Ishikawa (cell line): ENCODE measurements around the gene FBXO4.

Source experiments
- CEBPB ChIP-seq: IDR thresholded peaks from 2 replicates; pipeline ENCODE4 v1.6.1; 2012
- CREB1 ChIP-seq: IDR thresholded peaks from 2 replicates; pipeline ENCODE4 v1.6.1; 2012; ENCODE audit warnings: low read depth
- EGR1 ChIP-seq: IDR thresholded peaks from 2 replicates; pipeline ENCODE4 v1.6.1; 2012
- EP300 ChIP-seq: IDR thresholded peaks from 2 replicates; pipeline ENCODE4 v1.6.1; 2012; ENCODE audit warnings: borderline replicate concordance
- FOXM1 ChIP-seq: IDR thresholded peaks from 2 replicates; pipeline ENCODE4 v1.6.1; 2012; ENCODE audit warnings: low read depth, borderline replicate concordance
- NFIC ChIP-seq: IDR thresholded peaks from 2 replicates; pipeline ENCODE4 v1.6.1; 2012
- RAD21 ChIP-seq: IDR thresholded peaks from 2 replicates; pipeline ENCODE4 v1.6.1; 2012; ENCODE audit warnings: low read depth
- TAF1 ChIP-seq: IDR thresholded peaks from 2 replicates; pipeline ENCODE4 v1.6.1; 2012; ENCODE audit warnings: low read depth, mild to moderate bottlenecking
- TCF12 ChIP-seq: IDR thresholded peaks from 2 replicates; pipeline ENCODE4 v1.6.1; 2012; ENCODE audit warnings: low read depth
- TEAD4 ChIP-seq: IDR thresholded peaks from 2 replicates; pipeline ENCODE4 v1.6.1; 2012
- YY1 ChIP-seq: IDR thresholded peaks from 2 replicates; pipeline ENCODE4 v1.6.1; 2012; ENCODE audit warnings: low read depth
- ZBTB7A ChIP-seq: IDR thresholded peaks from 2 replicates; pipeline ENCODE4 v1.6.1; 2012; ENCODE audit warnings: low read depth
- TF ChIP-seq, protein P1 (sequence below): IDR thresholded peaks from 2 replicates; pipeline ENCODE4 v1.6.1; 2012
- TF ChIP-seq, protein P2 (sequence below): IDR thresholded peaks from 2 replicates; pipeline ENCODE4 v1.6.1; 2012
- TF ChIP-seq, protein P3 (sequence below): IDR thresholded peaks from 2 replicates; pipeline ENCODE4 v1.6.1; 2012; ENCODE audit warnings: low read depth, mild to moderate bottlenecking

Gene FBXO4, protein sequence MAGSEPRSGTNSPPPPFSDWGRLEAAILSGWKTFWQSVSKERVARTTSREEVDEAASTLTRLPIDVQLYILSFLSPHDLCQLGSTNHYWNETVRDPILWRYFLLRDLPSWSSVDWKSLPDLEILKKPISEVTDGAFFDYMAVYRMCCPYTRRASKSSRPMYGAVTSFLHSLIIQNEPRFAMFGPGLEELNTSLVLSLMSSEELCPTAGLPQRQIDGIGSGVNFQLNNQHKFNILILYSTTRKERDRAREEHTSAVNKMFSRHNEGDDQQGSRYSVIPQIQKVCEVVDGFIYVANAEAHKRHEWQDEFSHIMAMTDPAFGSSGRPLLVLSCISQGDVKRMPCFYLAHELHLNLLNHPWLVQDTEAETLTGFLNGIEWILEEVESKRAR

DNA sequence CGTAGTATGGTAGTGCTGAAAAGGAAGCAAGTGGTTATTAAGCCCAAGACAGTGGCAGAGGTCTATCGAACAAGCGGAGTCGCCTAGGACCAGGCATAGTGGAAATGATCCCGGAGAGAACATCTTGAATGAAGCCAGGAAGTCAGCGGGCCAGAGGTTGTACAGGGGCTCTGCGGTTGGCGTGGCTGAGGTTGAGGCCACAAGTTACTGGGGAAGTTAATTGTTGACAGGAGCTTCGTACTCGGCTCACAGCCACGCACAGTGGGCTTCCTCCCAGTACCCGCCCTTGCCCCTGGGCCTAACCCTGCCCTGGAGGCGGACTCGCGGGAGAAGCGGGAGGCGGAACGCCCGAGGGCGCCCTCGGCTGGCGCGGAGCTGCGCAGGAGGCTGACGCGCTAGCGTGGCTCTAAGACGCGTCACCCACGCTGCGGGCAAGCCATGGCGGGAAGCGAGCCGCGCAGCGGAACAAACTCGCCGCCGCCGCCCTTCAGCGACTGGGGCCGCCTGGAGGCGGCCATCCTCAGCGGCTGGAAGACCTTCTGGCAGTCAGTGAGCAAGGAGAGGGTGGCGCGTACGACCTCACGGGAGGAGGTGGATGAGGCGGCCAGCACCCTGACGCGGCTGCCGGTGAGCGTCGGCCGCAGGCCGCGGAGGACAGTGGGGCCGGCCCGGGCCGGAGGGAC is at the start of gene FBXO4:
FBXO4 (plus strand) TSS at position 410 of the 683 bp plus-strand sequence; CDS start at position 439, 29 bp downstream.
- TF ChIP-seq FOXM1: no peak
- peak; percentile 57; the same call in 1 of the 2 replicates for TF ChIP-seq CREB1
- peak; percentile 49; the same call in 1 of the 2 replicates for TF ChIP-seq EGR1
- peak; percentile 49; the same call in 1 of the 2 replicates for TF ChIP-seq RAD21
- peak; percentile 78 for TF ChIP-seq YY1
- no peak; the same call in none of the 2 replicates for TF ChIP-seq ZBTB7A
- TF ChIP-seq CEBPB: no peak
- TF ChIP-seq TAF1: peak; percentile 80
- TF ChIP-seq EP300: no peak
- peak; percentile 54 for TF ChIP-seq TCF12
- TF ChIP-seq, protein P1, sequence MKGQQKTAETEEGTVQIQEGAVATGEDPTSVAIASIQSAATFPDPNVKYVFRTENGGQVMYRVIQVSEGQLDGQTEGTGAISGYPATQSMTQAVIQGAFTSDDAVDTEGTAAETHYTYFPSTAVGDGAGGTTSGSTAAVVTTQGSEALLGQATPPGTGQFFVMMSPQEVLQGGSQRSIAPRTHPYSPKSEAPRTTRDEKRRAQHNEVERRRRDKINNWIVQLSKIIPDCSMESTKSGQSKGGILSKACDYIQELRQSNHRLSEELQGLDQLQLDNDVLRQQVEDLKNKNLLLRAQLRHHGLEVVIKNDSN: 0 out of 2 replicates have a peak, but pooled peaks have one; percentile 5
- 0 out of 2 replicates have a peak, but pooled peaks have one; percentile 47 for TF ChIP-seq TEAD4
- TF ChIP-seq, protein P2, sequence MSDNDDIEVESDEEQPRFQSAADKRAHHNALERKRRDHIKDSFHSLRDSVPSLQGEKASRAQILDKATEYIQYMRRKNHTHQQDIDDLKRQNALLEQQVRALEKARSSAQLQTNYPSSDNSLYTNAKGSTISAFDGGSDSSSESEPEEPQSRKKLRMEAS: peak; percentile 91
- TF ChIP-seq NFIC: peak; percentile 38; the same call in 1 of the 2 replicates
- TF ChIP-seq, protein P3, sequence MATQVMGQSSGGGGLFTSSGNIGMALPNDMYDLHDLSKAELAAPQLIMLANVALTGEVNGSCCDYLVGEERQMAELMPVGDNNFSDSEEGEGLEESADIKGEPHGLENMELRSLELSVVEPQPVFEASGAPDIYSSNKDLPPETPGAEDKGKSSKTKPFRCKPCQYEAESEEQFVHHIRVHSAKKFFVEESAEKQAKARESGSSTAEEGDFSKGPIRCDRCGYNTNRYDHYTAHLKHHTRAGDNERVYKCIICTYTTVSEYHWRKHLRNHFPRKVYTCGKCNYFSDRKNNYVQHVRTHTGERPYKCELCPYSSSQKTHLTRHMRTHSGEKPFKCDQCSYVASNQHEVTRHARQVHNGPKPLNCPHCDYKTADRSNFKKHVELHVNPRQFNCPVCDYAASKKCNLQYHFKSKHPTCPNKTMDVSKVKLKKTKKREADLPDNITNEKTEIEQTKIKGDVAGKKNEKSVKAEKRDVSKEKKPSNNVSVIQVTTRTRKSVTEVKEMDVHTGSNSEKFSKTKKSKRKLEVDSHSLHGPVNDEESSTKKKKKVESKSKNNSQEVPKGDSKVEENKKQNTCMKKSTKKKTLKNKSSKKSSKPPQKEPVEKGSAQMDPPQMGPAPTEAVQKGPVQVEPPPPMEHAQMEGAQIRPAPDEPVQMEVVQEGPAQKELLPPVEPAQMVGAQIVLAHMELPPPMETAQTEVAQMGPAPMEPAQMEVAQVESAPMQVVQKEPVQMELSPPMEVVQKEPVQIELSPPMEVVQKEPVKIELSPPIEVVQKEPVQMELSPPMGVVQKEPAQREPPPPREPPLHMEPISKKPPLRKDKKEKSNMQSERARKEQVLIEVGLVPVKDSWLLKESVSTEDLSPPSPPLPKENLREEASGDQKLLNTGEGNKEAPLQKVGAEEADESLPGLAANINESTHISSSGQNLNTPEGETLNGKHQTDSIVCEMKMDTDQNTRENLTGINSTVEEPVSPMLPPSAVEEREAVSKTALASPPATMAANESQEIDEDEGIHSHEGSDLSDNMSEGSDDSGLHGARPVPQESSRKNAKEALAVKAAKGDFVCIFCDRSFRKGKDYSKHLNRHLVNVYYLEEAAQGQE: no peak

DNA sequence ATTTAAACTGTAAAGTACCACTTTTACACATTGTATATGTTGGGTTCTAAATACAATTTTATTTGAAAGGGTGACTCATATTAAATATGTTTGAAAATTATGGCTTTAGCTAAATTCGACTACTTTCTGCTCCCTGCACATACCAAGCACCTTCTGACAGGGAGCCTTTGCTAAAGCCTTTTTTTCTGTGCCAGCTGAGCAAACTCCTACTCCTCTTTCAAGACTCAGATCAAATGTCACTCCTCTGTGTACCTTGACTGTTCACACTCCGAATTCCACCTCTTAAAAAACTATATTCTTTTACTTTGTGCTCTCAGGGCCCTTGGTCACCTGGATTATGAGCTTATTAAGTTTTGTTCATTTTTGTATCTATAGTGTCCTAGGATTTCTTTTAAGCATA is 48.4 kb upstream of the FBXO4 start:
- TF ChIP-seq NFIC: no peak
- no peak for TF ChIP-seq YY1
- TF ChIP-seq TCF12: no peak
- TF ChIP-seq FOXM1: no peak
- TF ChIP-seq CEBPB: no peak
- TF ChIP-seq EGR1: no peak
- TF ChIP-seq EP300: no peak
- no peak for TF ChIP-seq TAF1
- no peak for TF ChIP-seq ZBTB7A
- TF ChIP-seq, protein P2: no peak

DNA sequence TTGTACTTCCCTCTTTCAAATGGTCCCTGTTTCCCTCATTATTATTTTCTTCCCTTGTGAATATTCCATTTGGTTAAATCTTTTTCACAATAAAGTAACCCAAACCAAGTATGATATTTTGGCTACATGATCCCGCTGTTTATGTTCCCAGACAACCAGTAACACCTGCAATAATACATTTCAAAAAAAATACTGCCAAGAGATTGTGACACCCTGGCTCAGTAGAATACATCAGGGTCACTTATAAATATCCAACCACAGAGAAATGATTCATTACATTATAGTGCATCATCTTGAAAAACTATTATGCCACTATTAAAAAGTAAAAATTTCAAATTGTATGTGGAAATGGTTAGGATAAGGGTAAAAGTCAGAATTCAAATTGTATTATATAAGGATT is 47.7 kb upstream of the FBXO4 start:
- TF ChIP-seq ZBTB7A (no peak), TEAD4 (no peak), EGR1 (no peak), RAD21 (no peak), NFIC (no peak), FOXM1 (no peak), YY1 (no peak)
- TF ChIP-seq, protein P3: no peak
- TF ChIP-seq, protein P1: no peak

DNA sequence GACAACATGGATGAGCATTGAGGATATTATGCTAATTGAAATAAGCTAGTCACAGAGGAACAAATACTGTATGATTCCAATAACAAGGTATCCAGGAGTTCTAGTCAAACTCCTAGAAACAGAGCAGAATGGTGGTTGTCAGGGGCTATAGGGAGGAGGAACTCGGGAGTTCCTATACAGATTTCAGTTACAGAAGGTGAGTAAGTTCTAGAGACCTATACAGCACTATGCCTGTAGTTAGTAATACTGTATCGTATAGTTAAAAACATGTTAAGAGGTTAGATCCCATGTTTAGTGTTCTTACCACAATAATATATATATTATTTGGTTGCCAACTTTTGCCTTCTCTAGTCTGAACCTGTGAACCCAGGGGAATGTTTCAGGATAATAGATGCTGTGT is 46.9 kb upstream of the FBXO4 start:
- TF ChIP-seq NFIC (no peak), CREB1 (no peak), YY1 (no peak), TCF12 (no peak), ZBTB7A (no peak), EGR1 (no peak), CEBPB (no peak), TEAD4 (no peak), RAD21 (no peak), EP300 (no peak), TAF1 (no peak), FOXM1 (no peak)
- TF ChIP-seq, protein P3: no peak
- TF ChIP-seq, protein P2: no peak
- TF ChIP-seq, protein P1: no peak
